Measurements from ENCODE around the gene CELF6. TPM values are rescaled to one million over a fixed set of nuclear protein-coding genes. Genes with fewer than 3 reads are reported as not detected.

Gene CELF6
- total and polyA plus RNA-seq, 2 experiments from 2014 or later: 0.14 TPM; not detected in 1

DNA sequence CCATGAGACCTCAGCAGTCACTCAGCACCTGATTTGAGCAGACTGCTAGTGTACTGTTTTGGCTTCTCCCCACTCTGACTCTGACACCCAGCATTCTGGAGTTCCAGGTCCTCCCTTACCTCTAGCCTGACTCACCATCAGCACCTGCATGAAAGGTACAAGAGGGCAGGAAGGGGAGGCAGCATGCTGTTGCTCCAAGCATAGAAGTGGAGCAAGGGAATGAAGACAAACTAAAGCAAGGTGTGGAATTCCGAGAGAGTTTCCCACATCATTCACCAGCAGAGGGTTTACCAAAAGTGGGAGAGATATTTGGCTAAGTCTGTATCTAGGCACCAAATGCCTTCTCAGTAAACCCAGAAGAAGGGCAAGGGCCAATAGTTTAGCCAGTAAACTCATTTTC is 34.5 kb upstream of the CELF6 start (continued):
- TF ChIP-seq, protein P1, sequence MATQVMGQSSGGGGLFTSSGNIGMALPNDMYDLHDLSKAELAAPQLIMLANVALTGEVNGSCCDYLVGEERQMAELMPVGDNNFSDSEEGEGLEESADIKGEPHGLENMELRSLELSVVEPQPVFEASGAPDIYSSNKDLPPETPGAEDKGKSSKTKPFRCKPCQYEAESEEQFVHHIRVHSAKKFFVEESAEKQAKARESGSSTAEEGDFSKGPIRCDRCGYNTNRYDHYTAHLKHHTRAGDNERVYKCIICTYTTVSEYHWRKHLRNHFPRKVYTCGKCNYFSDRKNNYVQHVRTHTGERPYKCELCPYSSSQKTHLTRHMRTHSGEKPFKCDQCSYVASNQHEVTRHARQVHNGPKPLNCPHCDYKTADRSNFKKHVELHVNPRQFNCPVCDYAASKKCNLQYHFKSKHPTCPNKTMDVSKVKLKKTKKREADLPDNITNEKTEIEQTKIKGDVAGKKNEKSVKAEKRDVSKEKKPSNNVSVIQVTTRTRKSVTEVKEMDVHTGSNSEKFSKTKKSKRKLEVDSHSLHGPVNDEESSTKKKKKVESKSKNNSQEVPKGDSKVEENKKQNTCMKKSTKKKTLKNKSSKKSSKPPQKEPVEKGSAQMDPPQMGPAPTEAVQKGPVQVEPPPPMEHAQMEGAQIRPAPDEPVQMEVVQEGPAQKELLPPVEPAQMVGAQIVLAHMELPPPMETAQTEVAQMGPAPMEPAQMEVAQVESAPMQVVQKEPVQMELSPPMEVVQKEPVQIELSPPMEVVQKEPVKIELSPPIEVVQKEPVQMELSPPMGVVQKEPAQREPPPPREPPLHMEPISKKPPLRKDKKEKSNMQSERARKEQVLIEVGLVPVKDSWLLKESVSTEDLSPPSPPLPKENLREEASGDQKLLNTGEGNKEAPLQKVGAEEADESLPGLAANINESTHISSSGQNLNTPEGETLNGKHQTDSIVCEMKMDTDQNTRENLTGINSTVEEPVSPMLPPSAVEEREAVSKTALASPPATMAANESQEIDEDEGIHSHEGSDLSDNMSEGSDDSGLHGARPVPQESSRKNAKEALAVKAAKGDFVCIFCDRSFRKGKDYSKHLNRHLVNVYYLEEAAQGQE (IDR thresholded peaks at IDR 0.05; ENCODE audit: unreplicated experiment): no peak
- TF ChIP-seq CREB1 (CRISPR knock-in tag; IDR thresholded peaks at IDR 0.05; ENCODE audit: low read depth) (no peak), ZNF331 (CRISPR knock-in tag; IDR thresholded peaks at IDR 0.05; ENCODE audit: low read depth) (no peak)
- TF ChIP-seq, protein P2, sequence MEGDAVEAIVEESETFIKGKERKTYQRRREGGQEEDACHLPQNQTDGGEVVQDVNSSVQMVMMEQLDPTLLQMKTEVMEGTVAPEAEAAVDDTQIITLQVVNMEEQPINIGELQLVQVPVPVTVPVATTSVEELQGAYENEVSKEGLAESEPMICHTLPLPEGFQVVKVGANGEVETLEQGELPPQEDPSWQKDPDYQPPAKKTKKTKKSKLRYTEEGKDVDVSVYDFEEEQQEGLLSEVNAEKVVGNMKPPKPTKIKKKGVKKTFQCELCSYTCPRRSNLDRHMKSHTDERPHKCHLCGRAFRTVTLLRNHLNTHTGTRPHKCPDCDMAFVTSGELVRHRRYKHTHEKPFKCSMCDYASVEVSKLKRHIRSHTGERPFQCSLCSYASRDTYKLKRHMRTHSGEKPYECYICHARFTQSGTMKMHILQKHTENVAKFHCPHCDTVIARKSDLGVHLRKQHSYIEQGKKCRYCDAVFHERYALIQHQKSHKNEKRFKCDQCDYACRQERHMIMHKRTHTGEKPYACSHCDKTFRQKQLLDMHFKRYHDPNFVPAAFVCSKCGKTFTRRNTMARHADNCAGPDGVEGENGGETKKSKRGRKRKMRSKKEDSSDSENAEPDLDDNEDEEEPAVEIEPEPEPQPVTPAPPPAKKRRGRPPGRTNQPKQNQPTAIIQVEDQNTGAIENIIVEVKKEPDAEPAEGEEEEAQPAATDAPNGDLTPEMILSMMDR (conservative IDR thresholded peaks at IDR 0.05; ENCODE audit: low read depth in 2 of 2): no peak

DNA sequence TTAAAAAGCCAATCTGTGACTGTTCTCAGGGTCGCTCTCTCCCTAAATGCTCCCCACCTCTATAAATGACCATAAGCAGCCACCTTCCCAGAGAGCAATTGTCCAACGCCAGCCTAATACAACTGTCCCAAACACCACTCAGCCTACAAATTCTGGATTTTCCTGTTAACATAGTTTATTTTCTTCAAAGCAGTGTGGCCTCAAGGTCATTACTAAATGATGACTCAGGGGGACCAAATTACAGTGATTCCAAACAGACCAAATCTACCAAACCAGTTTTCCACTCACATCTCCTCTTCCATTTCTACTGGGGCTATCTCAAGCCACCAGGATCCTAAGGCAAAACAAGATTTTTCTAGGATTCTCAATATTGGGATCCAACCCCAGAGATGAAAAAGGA is 33.3 kb upstream of the CELF6 start:
- no peaks in the 10 kb centered on the region for H3K27me3 ChIP-seq (ENCODE audit: insufficient read depth)
- H3K36me3 Mint-ChIP-seq (ENCODE audit: low read depth): peaks cover 17% of the 10 kb centered on the region
- DNase-seq (ENCODE audit: low spot score) (no peak), ATAC-seq (no peak)
- no peak overlapping the region for H3K4me3 Mint-ChIP-seq
- H3K4me2 ChIP-seq: no peak overlapping the region
- no peak overlapping the region for H3K27ac ChIP-seq (ENCODE audit: low read depth)
- H3K36me3 ChIP-seq (ENCODE audit: insufficient read depth): 0 out of 2 replicates have a peak, but pooled peaks cover 4% of the 10 kb centered on the region
- 0 out of 2 replicates have a peak, but pooled peaks cover 5% of the 10 kb centered on the region for H4K20me1 ChIP-seq (replicated peaks; ENCODE audit: insufficient read depth)
- no peaks in the 10 kb centered on the region for H3K4me1 Mint-ChIP-seq
- H3K4me1 ChIP-seq (ENCODE audit: insufficient read depth): no peaks in the 10 kb centered on the region
- H2AFZ ChIP-seq: no peak overlapping the region
- no peaks in the 10 kb centered on the region for H3K79me2 ChIP-seq (replicated peaks; ENCODE audit: insufficient read depth)
- H3F3A ChIP-seq (replicated peaks; ENCODE audit: low read depth): no peaks in the 10 kb centered on the region
- peaks cover 4% of the 10 kb centered on the region for H3K27me3 Mint-ChIP-seq (ENCODE audit: insufficient read depth, low read depth, poor library complexity)
- no peaks in the 10 kb centered on the region for H3K9me3 Mint-ChIP-seq
- no peaks in the 10 kb centered on the region for H3K9me2 ChIP-seq (ENCODE audit: insufficient read depth)
- no peak overlapping the region for H3K27ac Mint-ChIP-seq
- H3K4me3 ChIP-seq: no peak overlapping the region
- TF ChIP-seq, protein P3, sequence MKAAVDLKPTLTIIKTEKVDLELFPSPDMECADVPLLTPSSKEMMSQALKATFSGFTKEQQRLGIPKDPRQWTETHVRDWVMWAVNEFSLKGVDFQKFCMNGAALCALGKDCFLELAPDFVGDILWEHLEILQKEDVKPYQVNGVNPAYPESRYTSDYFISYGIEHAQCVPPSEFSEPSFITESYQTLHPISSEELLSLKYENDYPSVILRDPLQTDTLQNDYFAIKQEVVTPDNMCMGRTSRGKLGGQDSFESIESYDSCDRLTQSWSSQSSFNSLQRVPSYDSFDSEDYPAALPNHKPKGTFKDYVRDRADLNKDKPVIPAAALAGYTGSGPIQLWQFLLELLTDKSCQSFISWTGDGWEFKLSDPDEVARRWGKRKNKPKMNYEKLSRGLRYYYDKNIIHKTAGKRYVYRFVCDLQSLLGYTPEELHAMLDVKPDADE (IDR thresholded peaks at IDR 0.05): no peak
- TF ChIP-seq NANOG (IDR thresholded peaks at IDR 0.05; ENCODE audit: borderline replicate concordance) (no peak), CREB1 (CRISPR knock-in tag; IDR thresholded peaks at IDR 0.05; ENCODE audit: low read depth) (no peak), EZH2phosphoT487 (IDR thresholded peaks at IDR 0.05; ENCODE audit: unreplicated experiment) (no peak), ZNF331 (CRISPR knock-in tag; IDR thresholded peaks at IDR 0.05; ENCODE audit: low read depth) (no peak), EZH2 (IDR thresholded peaks at IDR 0.05; ENCODE audit: low read depth, unreplicated experiment) (no peak), POLR2AphosphoS5 (IDR thresholded peaks at IDR 0.05; ENCODE audit: low read depth) (no peak), ZNF114 (CRISPR knock-in tag; IDR thresholded peaks at IDR 0.05) (no peak), STAT1 (IDR thresholded peaks at IDR 0.05; ENCODE audit: unreplicated experiment) (no peak), JUNB (IDR thresholded peaks at IDR 0.05; ENCODE audit: unreplicated experiment) (no peak)
- TF ChIP-seq, protein P2 (conservative IDR thresholded peaks at IDR 0.05; ENCODE audit: low read depth in 2 of 2): no peak
- TF ChIP-seq, protein P1 (IDR thresholded peaks at IDR 0.05; ENCODE audit: unreplicated experiment): no peak
